ENCODE results near the gene KLF13. TPM values are rescaled to one million over a fixed set of nuclear protein-coding genes. Genes with fewer than 3 reads are reported as not detected.
A peak's percentile ranks its signal among the peaks of the same experiment; 100 is the strongest.

The KLF13 gene
- total and polyA plus RNA-seq, 2 donors (not counting 1 experiment from before 2014, with no cell fraction given) = 65.5 to 140 TPM

- peaks cover 96 to 100% of the 10 kb centered on the region in 2 donors for H3K4me1 ChIP-seq (ENCODE audit: control insufficient read depth in 2 of 2, insufficient read depth in 2 of 2, low read length in 2 of 2)
- H3K79me2 ChIP-seq (ENCODE audit: control insufficient read depth, insufficient read depth, low read length) = peaks cover 100% of the 10 kb centered on the region
- H3K27me3 Mint-ChIP-seq = no peaks in the 10 kb centered on the region
- no peaks in the 10 kb centered on the region for H3K9me3 ChIP-seq (ENCODE audit: control extremely low read depth in 1 of 3, control insufficient read depth in 2 of 3, insufficient read depth in 1 of 3, low read length in 2 of 3)
- TF ChIP-seq, protein P1, sequence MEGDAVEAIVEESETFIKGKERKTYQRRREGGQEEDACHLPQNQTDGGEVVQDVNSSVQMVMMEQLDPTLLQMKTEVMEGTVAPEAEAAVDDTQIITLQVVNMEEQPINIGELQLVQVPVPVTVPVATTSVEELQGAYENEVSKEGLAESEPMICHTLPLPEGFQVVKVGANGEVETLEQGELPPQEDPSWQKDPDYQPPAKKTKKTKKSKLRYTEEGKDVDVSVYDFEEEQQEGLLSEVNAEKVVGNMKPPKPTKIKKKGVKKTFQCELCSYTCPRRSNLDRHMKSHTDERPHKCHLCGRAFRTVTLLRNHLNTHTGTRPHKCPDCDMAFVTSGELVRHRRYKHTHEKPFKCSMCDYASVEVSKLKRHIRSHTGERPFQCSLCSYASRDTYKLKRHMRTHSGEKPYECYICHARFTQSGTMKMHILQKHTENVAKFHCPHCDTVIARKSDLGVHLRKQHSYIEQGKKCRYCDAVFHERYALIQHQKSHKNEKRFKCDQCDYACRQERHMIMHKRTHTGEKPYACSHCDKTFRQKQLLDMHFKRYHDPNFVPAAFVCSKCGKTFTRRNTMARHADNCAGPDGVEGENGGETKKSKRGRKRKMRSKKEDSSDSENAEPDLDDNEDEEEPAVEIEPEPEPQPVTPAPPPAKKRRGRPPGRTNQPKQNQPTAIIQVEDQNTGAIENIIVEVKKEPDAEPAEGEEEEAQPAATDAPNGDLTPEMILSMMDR (IDR thresholded peaks at IDR 0.05) = no peak
- TF ChIP-seq EZH2 (IDR thresholded peaks at IDR 0.05; ENCODE audit: borderline replicate concordance, insufficient read depth, low read depth, low read length, poor library complexity, severe bottlenecking) = no peak
- WGBS (ENCODE audit: insufficient coverage) = 62% methylated on average over 9 of the region's 9 CpGs
- H2AFZ ChIP-seq (ENCODE audit: insufficient read depth, low read depth, low read length, poor library complexity, severe bottlenecking) = no peak overlapping the region
- ChIA-PET POLR2A (interaction anchor here (0.6 to 1.6 kb wide), 5 partner anchors 10 to 350 kb away, joined by 4 to 7 read pairs (median 4); partner anchors contain the start of gene KLF13), CTCF (interaction anchor here (1.4 to 1.8 kb wide), 3 partner anchors 9 to 19 kb away, joined by 3 to 5 read pairs (median 4); no protein-coding TSS in a partner anchor)
- H3K9me3 Mint-ChIP-seq (ENCODE audit: insufficient read depth) = no peaks in the 10 kb centered on the region
- peak overlapping the region; percentile 63 to 80 for H3K27ac ChIP-seq (ENCODE audit: low read length in 2 of 2)
- intact Hi-C loops (cut with micrococcal nuclease) = loop anchor here (1.0 kb wide), 1 partner anchor 9 kb away; no protein-coding TSS in a partner anchor
- H3K4me3 Mint-ChIP-seq = peak overlapping the region; percentile 81
- H3K27ac Mint-ChIP-seq = peak overlapping the region; percentile 84
- peaks cover 5 to 24% of the 10 kb centered on the region in 2 experiments for H3K36me3 ChIP-seq (replicated peaks in 1 of 2; ENCODE audit: control extremely low read depth in 1 of 2, control insufficient read depth in 1 of 2, extremely low read depth in 1 of 2, insufficient read depth in 2 of 2, low read length in 1 of 2)
- peak overlapping the region; percentile 89 for H3K4me2 ChIP-seq (replicated peaks; ENCODE audit: low read depth, low read length, poor library complexity, severe bottlenecking)
- H3K4me1 Mint-ChIP-seq = peaks cover 96% of the 10 kb centered on the region
- H3K9ac ChIP-seq (ENCODE audit: low read length) = no peak overlapping the region
- H3K4me3 ChIP-seq (ENCODE audit: control extremely low read depth in 1 of 5, extremely low read depth in 1 of 5, insufficient read depth in 1 of 5, low read depth in 2 of 5, low read length in 4 of 5) = no peak overlapping the region
- no peak for DNase-seq
- peaks cover 100% of the 10 kb centered on the region for H4K20me1 ChIP-seq (ENCODE audit: control insufficient read depth, insufficient read depth, low read length, poor library complexity, severe bottlenecking)
- ATAC-seq (ENCODE audit: low read depth) = peak; percentile 31
- H3K27me3 ChIP-seq (replicated peaks in 1 of 4; ENCODE audit: control extremely low read depth in 1 of 4, control insufficient read depth in 3 of 4, insufficient read depth in 4 of 4, low read length in 3 of 4) = no peaks in the 10 kb centered on the region
These were observed 12.4 kb downstream of the KLF13 start for GRCh38 chr15:31338879-31339557.

DNA sequence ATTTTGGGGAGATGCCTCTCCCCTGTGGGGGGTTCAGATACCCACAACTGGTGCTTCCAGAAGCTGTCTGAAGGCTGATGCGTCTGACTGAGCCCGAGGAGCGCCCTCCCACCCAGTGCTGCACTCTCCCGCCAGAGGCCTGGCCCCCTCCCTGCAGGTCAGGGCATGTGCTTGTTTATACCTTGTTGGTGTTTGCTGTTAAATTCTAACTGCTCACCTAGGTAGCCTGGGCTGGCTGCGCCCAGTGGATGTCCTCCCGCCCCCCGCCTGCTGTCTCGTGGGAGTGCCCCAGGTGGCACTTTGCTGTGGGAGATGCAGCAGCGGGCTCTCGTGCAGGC lies 12.9 kb downstream of the KLF13 start:
- no peak for DNase-seq
- ChIA-PET CTCF (interaction anchor here (1.4 kb wide), 1 partner anchor 11 kb away, joined by 5 read pairs; no protein-coding TSS in a partner anchor), POLR2A (interaction anchor here (1.6 kb wide), 1 partner anchor 11 kb away, joined by 7 read pairs; no protein-coding TSS in a partner anchor)
- peak overlapping the region in 1 of 2 donors; percentile 80 for H3K27ac ChIP-seq (ENCODE audit: low read length in 2 of 2)
- WGBS (ENCODE audit: insufficient coverage) = no CpG with 5 or more reads among the region's 10 CpGs
- intact Hi-C loops (cut with micrococcal nuclease) = no loop called here
- H3K36me3 ChIP-seq (replicated peaks in 1 of 2; ENCODE audit: control extremely low read depth in 1 of 2, control insufficient read depth in 1 of 2, extremely low read depth in 1 of 2, insufficient read depth in 2 of 2, low read length in 1 of 2) = peaks cover 5 to 24% of the 10 kb centered on the region in 2 experiments
- no peaks in the 10 kb centered on the region for H3K27me3 ChIP-seq (replicated peaks in 1 of 4; ENCODE audit: control extremely low read depth in 1 of 4, control insufficient read depth in 3 of 4, insufficient read depth in 4 of 4, low read length in 3 of 4)
- peaks cover 99 to 100% of the 10 kb centered on the region in 2 donors for H3K4me1 ChIP-seq (ENCODE audit: control insufficient read depth in 2 of 2, insufficient read depth in 2 of 2, low read length in 2 of 2)
- H3K9me3 Mint-ChIP-seq (ENCODE audit: insufficient read depth) = no peaks in the 10 kb centered on the region
- peak overlapping the region; percentile 68 for H3K27ac Mint-ChIP-seq
- TF ChIP-seq, protein P1 (IDR thresholded peaks at IDR 0.05) = no peak
- no peak overlapping the region for H3K9ac ChIP-seq (ENCODE audit: low read length)
- H3K4me3 Mint-ChIP-seq = peak overlapping the region; percentile 12
- peaks cover 100% of the 10 kb centered on the region for H3K4me1 Mint-ChIP-seq
- no peaks in the 10 kb centered on the region for H3K27me3 Mint-ChIP-seq
- peaks cover 100% of the 10 kb centered on the region for H4K20me1 ChIP-seq (ENCODE audit: control insufficient read depth, insufficient read depth, low read length, poor library complexity, severe bottlenecking)
- H3K4me2 ChIP-seq (replicated peaks; ENCODE audit: low read depth, low read length, poor library complexity, severe bottlenecking) = peak overlapping the region; percentile 89
- no peak overlapping the region for H2AFZ ChIP-seq (ENCODE audit: insufficient read depth, low read depth, low read length, poor library complexity, severe bottlenecking)
- ATAC-seq (ENCODE audit: low read depth) = no peak
- H3K79me2 ChIP-seq (ENCODE audit: control insufficient read depth, insufficient read depth, low read length) = peaks cover 100% of the 10 kb centered on the region
- H3K9me3 ChIP-seq (ENCODE audit: control extremely low read depth in 1 of 3, control insufficient read depth in 2 of 3, insufficient read depth in 1 of 3, low read length in 2 of 3) = no peaks in the 10 kb centered on the region
- no peak overlapping the region for H3K4me3 ChIP-seq (ENCODE audit: control extremely low read depth in 1 of 5, extremely low read depth in 1 of 5, insufficient read depth in 1 of 5, low read depth in 2 of 5, low read length in 4 of 5)

Measured in B cell (primary cell).